HL-60 (cell line): Measurements from ENCODE around the gene TMEM63C.
"Not testable (repeated sequence)": the region's sequence is repeated elsewhere in the genome, so short reads cannot be mapped to it uniquely, and the experiment has no call there.

ENCODE experiments used
- DNase-seq, 2 experiments: peaks; one replicate each; pipeline ENCODE4 v3.0.0-alpha.2; 2010 to 2020; ENCODE audit warnings: low read depth in 1 of 2, low spot score in 1 of 2
- H3K27ac ChIP-seq: fragments of 250-450 bp; sonication (Bioruptor Pico); replicated peaks from 2 replicates; pipeline ENCODE4 v1.5.1; 2020; ENCODE audit warnings: mild to moderate bottlenecking, moderate library complexity
- H3K27me3 ChIP-seq: fragments of 250-450 bp; sonication (Bioruptor Pico); 2 replicates; pipeline ENCODE4 v1.5.1; 2021; ENCODE audit warnings: mild to moderate bottlenecking, moderate library complexity; ENCODE audit not compliant: insufficient read depth, poor library complexity, severe bottlenecking
- H3K4me3 ChIP-seq: replicated peaks from 2 replicates; pipeline ENCODE4 v1.5.1; 2011; ENCODE audit warnings: mild to moderate bottlenecking, control low read depth, low read length; ENCODE audit not compliant: insufficient read depth
- CTCF ChIP-seq: IDR thresholded peaks from one replicate; pipeline ENCODE4 v1.5.1; 2011; ENCODE audit warnings: low read length, control low read depth, inconsistent platforms; ENCODE audit not compliant: insufficient read depth
- GABPA ChIP-seq: IDR thresholded peaks from 2 replicates; pipeline ENCODE4 v1.6.1; 2012; ENCODE audit warnings: low read depth
- POLR2AphosphoS5 ChIP-seq: IDR thresholded peaks from 2 replicates; pipeline ENCODE4 v1.6.1; 2012; ENCODE audit warnings: low read depth
- REST ChIP-seq: IDR thresholded peaks from 2 replicates; pipeline ENCODE4 v1.6.1; 2012; ENCODE audit warnings: low read depth; ENCODE audit not compliant: insufficient replicate concordance
- SPI1 ChIP-seq: IDR thresholded peaks from 2 replicates; pipeline ENCODE4 v1.6.1; 2012; ENCODE audit warnings: low read depth, mild to moderate bottlenecking, borderline replicate concordance

Gene TMEM63C

GRCh38 chr14:77161011-77161410 lies 20.6 kb upstream of the TMEM63C start:
- H3K27ac ChIP-seq: no peak overlapping the region
- no peak for TF ChIP-seq POLR2AphosphoS5
- TF ChIP-seq GABPA: no peak
- H3K27me3 ChIP-seq: no peaks in the 10 kb centered on the region
- no peak for DNase-seq
- no peak overlapping the region for H3K4me3 ChIP-seq

GRCh38 chr14:77170045-77170444 lies 11.6 kb upstream of the TMEM63C start:
- no peak for TF ChIP-seq SPI1
- TF ChIP-seq GABPA: no peak
- Histone ChIP-seq H3K4me3 (no peak overlapping the region), H3K27me3 (no peaks in the 10 kb centered on the region), H3K27ac (no peak overlapping the region)
- DNase-seq: no peak

- Histone ChIP-seq H3K4me3 (no peak overlapping the region), H3K27ac (no peak overlapping the region), H3K27me3 (no peaks in the 10 kb centered on the region)
- no peak for DNase-seq
- TF ChIP-seq SPI1 (no peak), POLR2AphosphoS5 (no peak), REST (no peak), CTCF (no peak), GABPA (no peak)
These were observed 8.7 kb upstream of the TMEM63C start for GRCh38 chr14:77172916-77173315.

- not testable (repeated sequence) for DNase-seq, H3K4me3 ChIP-seq, H3K27me3 ChIP-seq, H3K27ac ChIP-seq
These were observed 7.5 kb upstream of the TMEM63C start for GRCh38 chr14:77173911-77174617.

GRCh38 chr14:77175843-77176242 lies 5.8 kb upstream of the TMEM63C start:
- TF ChIP-seq GABPA: no peak
- TF ChIP-seq SPI1: no peak
- no peak for TF ChIP-seq CTCF
- TF ChIP-seq POLR2AphosphoS5: no peak
- TF ChIP-seq REST: no peak
- DNase-seq: no peak
- H3K27me3 ChIP-seq: no peaks in the 10 kb centered on the region
- H3K4me3 ChIP-seq: no peak overlapping the region
- no peak overlapping the region for H3K27ac ChIP-seq
